Lower leg skin (tissue), 4 donors: ENCODE measurements around the gene CCDC91. TPM values are rescaled to one million over a fixed set of nuclear protein-coding genes. Genes with fewer than 3 reads are reported as not detected.

ENCODE experiments used
- DNase-seq, 2 donors: peaks; one replicate each; pipeline ENCODE4 v3.0.0-alpha.2; 2019; ENCODE audit warnings: low spot score in 2 of 2
- H3K4me3 ChIP-seq: fragments of 200-600 bp; sonication (generic); 2 replicates; pipeline ENCODE4 v1.5.1; 2017; ENCODE audit warnings: mild to moderate bottlenecking, low read depth; ENCODE audit not compliant: poor library complexity, severe bottlenecking
- CTCF ChIP-seq, 3 donors: fragments of 450-650 bp; IDR thresholded peaks; one replicate each; pipeline ENCODE4 v1.5.1; 2016; ENCODE audit warnings: antibody characterized with exemption in 3 of 3, mild to moderate bottlenecking in 3 of 3, moderate library complexity in 2 of 3
- POLR2A ChIP-seq, 2 donors: fragments of 450-650 bp; IDR thresholded peaks; one replicate each; pipeline ENCODE4 v1.6.1; 2016 to 2017; ENCODE audit warnings: antibody characterized with exemption in 2 of 2, mild to moderate bottlenecking in 1 of 2, moderate library complexity in 1 of 2
- whole genome bisulfite sequencing, 2 donors: methylation state at CpG; one replicate each; pipeline ENCODE4 v1.1.5; 2018; 5-methylcytosine and 5-hydroxymethylcytosine counted together
- intact Hi-C: fragments of 100-400 bp; cut with DNase I; formaldehyde crosslinking; loops from one replicate; pipeline ENCODE4 v1.15.0; 2023; ENCODE audit warnings: low total_unique reads
- total RNA-seq, 4 donors: library from RNA; depleted of rRNA; stranded (reverse); fragments of >200 nt; gene quantifications; one replicate each; pipeline ENCODE4 v1.1.0, GENCODE V29; 2016

Gene CCDC91
- total RNA-seq, 4 donors from 2014 or later: 13.8 to 31.0 (median 23.3) TPM

- intact Hi-C loops: no loop called here
- no peak for TF ChIP-seq POLR2A (IDR thresholded peaks at IDR 0.05)
- 94 to 97% methylated on average over 2 of the region's 2 CpGs for WGBS, 2 donors
- no peak for DNase-seq
- no peak overlapping the region for H3K4me3 ChIP-seq
These were observed 156.3 kb downstream of the CCDC91 start for GRCh38 chr12:28346567-28346966.

- TF ChIP-seq POLR2A (IDR thresholded peaks at IDR 0.05): no peak
- TF ChIP-seq CTCF (IDR thresholded peaks at IDR 0.05): no peak
- DNase-seq: no peak
- no peak overlapping the region for H3K4me3 ChIP-seq
- WGBS, 2 donors: 96 to 100% methylated on average over 2 of the region's 2 CpGs
- intact Hi-C loops: no loop called here
These were observed 158.9 kb downstream of the CCDC91 start for GRCh38 chr12:28349196-28349595.

GRCh38 chr12:28350502-28350901 lies 160.2 kb downstream of the CCDC91 start:
- H3K4me3 ChIP-seq: no peak overlapping the region
- WGBS, 2 donors: 45 to 68% methylated on average over 1 of the region's 1 CpG
- DNase-seq: no peak
- TF ChIP-seq CTCF (IDR thresholded peaks at IDR 0.05) (no peak), POLR2A (IDR thresholded peaks at IDR 0.05) (no peak)
- intact Hi-C loops: no loop called here

- intact Hi-C loops: no loop called here
- 92 to 97% methylated on average over 2 of the region's 2 CpGs for WGBS, 2 donors
These were observed 161.2 kb downstream of the CCDC91 start for GRCh38 chr12:28351414-28351813.

GRCh38 chr12:28355161-28355560 lies 164.9 kb downstream of the CCDC91 start:
- no peak for DNase-seq
- TF ChIP-seq CTCF (IDR thresholded peaks at IDR 0.05): no peak
- TF ChIP-seq POLR2A (IDR thresholded peaks at IDR 0.05): no peak
- H3K4me3 ChIP-seq: no peak overlapping the region
- intact Hi-C loops: no loop called here

More at GRCh38 chr12:28351414-28351813, 161.2 kb downstream of the CCDC91 start:
- no peak overlapping the region for H3K4me3 ChIP-seq
- no peak for DNase-seq
- TF ChIP-seq POLR2A (IDR thresholded peaks at IDR 0.05) (no peak), CTCF (IDR thresholded peaks at IDR 0.05) (no peak)

GRCh38 chr12:28360253-28360652 lies 170.0 kb downstream of the CCDC91 start:
- intact Hi-C loops: loop anchor here (5.0 kb wide), 1 partner anchor 87 kb away; no protein-coding TSS in a partner anchor
- DNase-seq: no peak
- WGBS, 2 donors: 80 to 82% methylated on average over 2 of the region's 2 CpGs
- no peak for TF ChIP-seq CTCF (IDR thresholded peaks at IDR 0.05)
- no peak for TF ChIP-seq POLR2A (IDR thresholded peaks at IDR 0.05)
- no peak overlapping the region for H3K4me3 ChIP-seq
